Measurements from ENCODE around the gene HYAL4.

Gene HYAL4

GRCh38 chr7:123918309-123918708 lies 73.3 kb downstream of the HYAL4 start:
- no peak overlapping the region for H3K9ac ChIP-seq (ENCODE audit: low read depth, low read length)
- no peak overlapping the region for H3K27ac ChIP-seq (ENCODE audit: low read length)
- no peak overlapping the region for H3K4me3 ChIP-seq (ENCODE audit: low read length)
- no peaks in the 10 kb centered on the region for H3K9me3 ChIP-seq (ENCODE audit: insufficient read depth, low read depth, low read length)
- H3K36me3 ChIP-seq (ENCODE audit: insufficient read depth, low read depth, low read length), result no peaks in the 10 kb centered on the region
- peaks cover 4% of the 10 kb centered on the region; the same call in 1 of the 2 replicates for H3K4me1 ChIP-seq (ENCODE audit: insufficient read depth, low read length)
- no peaks in the 10 kb centered on the region for H3K27me3 ChIP-seq (ENCODE audit: insufficient read depth, low read length)

DNA sequence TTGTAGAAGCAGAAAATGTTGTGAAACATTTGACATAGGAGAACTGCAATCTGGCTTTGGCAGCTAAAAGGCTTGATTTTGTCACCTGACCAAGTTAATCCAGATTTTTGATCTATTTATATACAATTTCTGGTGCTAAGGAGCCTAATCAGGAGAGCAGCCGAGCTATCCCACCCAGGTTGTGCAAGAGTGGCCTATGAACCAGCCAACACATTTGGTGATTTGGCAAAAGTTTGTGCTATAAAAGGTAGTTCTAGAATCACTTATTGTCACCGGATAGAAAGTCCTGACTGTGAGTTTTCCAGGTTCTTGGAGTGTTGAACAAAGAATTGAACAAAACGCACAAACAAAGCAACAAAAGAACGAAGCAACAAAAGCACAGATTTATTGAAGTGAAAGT lies 78.6 kb downstream of the HYAL4 start:
- Histone ChIP-seq H3K27me3 (ENCODE audit: insufficient read depth, low read length) (no peaks in the 10 kb centered on the region), H3K4me3 (ENCODE audit: low read length) (no peak overlapping the region), H3K27ac (ENCODE audit: low read length) (no peak overlapping the region), H3K36me3 (ENCODE audit: insufficient read depth, low read depth, low read length) (no peaks in the 10 kb centered on the region), H3K9ac (ENCODE audit: low read depth, low read length) (no peak overlapping the region), H3K9me3 (ENCODE audit: insufficient read depth, low read depth, low read length) (peaks cover 3% of the 10 kb centered on the region; the same call in 1 of the 2 replicates), H3K4me1 (ENCODE audit: insufficient read depth, low read length) (peaks cover 2% of the 10 kb centered on the region)

DNA sequence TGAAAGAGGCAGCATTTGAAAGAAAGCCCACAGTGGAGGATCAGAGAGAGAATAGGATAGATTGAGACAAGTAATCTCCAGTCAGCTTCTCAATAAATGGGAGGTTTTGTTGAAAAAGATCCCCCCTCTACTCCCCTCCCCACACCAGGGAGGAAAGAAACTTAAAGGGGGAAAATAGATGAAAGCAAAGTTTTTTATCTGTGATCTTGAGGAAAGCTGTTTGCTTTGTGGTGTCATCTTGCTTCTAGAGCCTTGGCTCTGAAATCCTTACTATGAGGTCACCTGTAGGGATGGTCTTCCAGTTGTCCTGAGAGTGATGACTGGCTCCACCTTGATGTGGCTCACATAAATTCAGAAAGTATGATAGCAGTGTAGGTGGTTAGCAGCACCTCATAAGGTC lies 80.0 kb downstream of the HYAL4 start, which contains the start of gene SPAM1:
Gene SPAM1, plus strand, starts transcription at position 301 of the 400 bp plus-strand sequence. CDS start 28,330 bp downstream, outside the sequence.
- H3K27ac ChIP-seq (ENCODE audit: low read length), result no peak within 1 kb of the TSS
- H3K4me3 ChIP-seq (ENCODE audit: low read length), result no peak within 1 kb of the TSS
- H3K27me3 ChIP-seq (ENCODE audit: insufficient read depth, low read length), result no peaks in the 10 kb centered on the region
- peaks cover 3% of the 10 kb centered on the region; the same call in 1 of the 2 replicates for H3K9me3 ChIP-seq (ENCODE audit: insufficient read depth, low read depth, low read length)
- no peak within 1 kb of the TSS for H3K9ac ChIP-seq (ENCODE audit: low read depth, low read length)
- H3K4me1 ChIP-seq (ENCODE audit: insufficient read depth, low read length), result peaks cover 15% of the 10 kb centered on the region
- H3K36me3 ChIP-seq (ENCODE audit: insufficient read depth, low read depth, low read length), result no peaks in the 10 kb centered on the region
